NCI-H2107 treated with DMSO at 0.1 percent for 48 hours (cell line): Measurements from ENCODE around the gene APCDD1.

ENCODE experiments used
- DNase-seq: peaks from one replicate; lab custom pipeline; 2025; ENCODE audit not compliant: unreplicated experiment; lab: John Stamatoyannopoulos, UW

The APCDD1 gene

GRCh38 chr18:10431680-10432079 lies 22.8 kb upstream of the APCDD1 start:
- no peak for DNase-seq

DNA sequence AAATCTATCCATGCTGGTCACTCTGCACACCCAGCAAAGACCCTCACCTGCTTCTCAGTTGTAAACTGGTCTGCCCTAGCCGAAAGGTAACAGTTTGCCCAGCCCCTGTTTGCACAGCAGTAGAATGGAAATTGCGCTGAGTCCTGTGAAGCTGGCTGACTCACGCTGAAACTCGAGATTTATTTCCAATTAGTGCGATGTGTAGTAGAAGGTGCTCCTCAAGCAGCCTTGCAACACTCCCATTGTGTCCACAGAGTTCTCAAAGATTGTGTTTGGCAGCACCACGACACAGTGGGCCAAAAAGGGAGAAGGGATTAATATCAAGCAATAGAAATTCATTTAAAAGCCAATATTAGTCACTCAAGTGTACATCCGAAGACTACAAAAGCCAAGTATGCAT lies 21.7 kb upstream of the APCDD1 start:
- DNase-seq = no peak

DNA sequence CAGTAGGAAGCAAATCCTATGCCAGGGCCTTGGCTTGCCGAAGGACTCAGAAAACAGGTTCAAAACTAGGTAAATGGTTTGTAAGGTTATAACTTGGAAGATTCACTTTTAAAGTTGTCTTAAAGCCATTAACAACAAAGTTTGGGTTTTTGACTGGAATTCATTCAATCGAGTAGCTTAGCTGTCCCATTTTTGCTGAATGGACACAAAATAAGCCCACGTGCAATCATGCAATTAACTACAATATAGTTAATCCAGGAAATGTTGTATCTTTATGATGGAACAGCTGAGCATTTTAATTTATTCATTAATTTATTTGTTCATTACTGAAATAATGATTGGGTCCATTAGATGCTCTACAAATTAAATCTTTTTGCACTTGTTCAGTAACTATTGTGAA lies 18.3 kb upstream of the APCDD1 start:
- DNase-seq = no peak

DNA sequence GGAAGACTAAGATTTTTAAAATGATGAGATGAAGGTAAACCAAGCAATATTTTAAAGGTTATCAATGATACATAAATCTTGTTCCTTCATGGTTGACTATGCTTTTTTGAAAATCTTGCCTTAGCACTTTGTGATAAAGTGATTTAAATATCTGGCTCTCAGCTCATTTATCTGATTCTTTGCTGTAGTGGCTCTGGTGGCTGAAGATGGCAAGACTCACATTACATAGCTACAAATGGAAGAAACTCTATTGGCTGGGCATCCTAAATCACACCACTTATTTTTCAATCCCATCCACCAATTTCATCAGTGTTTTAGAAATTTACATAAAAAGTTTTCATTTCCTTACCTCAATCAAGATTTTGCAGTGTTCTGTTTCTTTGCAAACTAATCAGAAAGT lies 16.6 kb upstream of the APCDD1 start:
- DNase-seq = no peak

- no peak for DNase-seq
Measured at GRCh38 chr18:10439898-10440297, 14.5 kb upstream of the APCDD1 start.

DNA sequence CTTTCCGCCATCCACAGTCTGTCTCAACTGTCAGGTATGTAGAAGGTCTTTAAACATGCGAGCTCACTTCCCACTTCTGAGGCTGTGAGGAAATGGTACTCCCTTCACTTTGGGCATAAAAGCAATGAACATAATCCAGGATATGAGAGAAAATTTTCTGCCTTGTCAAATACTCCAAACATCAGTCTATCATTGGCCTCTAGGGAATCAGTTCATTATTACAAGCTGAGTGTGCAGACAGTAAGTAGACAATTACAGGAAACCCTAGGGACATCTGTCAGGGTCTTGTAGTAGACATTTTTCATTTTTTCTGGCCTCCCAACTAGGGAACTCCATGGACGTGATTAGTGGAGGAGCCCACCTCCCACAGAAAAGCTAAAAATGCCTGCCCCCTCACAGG lies 13.6 kb upstream of the APCDD1 start:
- DNase-seq = no peak

- no peak for DNase-seq
Measured at GRCh38 chr18:10441472-10441871, 13.0 kb upstream of the APCDD1 start.

GRCh38 chr18:10442551-10442971 lies 11.9 kb upstream of the APCDD1 start:
- no peak for DNase-seq

GRCh38 chr18:10443001-10443400 lies 11.4 kb upstream of the APCDD1 start:
- DNase-seq = no peak

DNA sequence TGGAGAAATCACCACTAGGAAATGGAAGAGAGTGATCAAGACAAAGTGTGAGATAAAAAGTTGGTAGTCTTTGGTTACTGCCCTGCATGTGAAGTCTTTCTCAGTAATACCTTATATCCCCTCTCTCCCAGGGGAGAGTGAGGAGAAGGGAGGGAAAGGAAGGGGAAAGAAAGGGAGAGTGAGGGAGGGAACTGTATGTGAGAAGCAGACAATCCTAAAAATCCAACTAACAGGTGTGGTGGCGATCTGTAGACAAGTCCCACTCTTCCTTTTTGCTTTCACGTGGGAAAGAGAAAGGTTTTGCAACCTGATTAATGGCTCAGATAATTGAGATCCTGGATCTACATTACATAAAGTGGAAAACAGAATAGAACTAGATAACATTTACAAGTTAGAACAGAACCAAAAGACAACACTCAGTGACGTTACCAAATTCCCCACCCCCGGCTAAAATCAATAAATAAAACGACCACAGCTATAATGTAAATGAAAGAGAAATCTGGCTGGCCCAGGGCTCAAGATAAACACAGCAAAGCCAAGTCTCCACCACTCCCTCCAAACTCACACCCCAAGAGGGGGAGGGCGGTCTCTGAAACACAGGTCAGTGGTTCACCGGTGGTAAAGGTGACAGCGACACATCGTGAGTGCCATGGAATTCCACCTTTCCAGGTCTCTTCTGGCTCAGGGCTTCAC lies 10.0 kb upstream of the APCDD1 start:
- DNase-seq = no peak

DNA sequence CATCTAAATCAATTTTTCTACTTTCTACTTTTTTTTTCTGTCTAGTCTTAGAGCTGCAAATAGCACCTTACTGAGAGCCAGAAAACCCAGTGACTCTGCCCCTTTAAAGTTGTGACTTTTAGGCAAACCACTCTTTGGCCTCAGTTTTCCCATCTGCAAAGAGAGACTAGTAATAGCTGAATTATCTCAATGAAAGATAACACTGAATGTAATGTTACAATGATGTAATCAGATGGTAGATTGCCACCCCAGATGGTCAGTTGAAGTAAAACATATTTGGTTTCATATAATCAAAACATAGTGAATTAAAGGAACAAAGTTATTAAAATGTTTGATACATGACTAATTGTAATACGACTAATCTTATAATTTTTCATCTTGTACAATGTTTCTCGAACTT lies 5.0 kb upstream of the APCDD1 start:
- DNase-seq = no peak

- DNase-seq = no peak
Measured at GRCh38 chr18:10450986-10451385, 3.4 kb upstream of the APCDD1 start.

DNA sequence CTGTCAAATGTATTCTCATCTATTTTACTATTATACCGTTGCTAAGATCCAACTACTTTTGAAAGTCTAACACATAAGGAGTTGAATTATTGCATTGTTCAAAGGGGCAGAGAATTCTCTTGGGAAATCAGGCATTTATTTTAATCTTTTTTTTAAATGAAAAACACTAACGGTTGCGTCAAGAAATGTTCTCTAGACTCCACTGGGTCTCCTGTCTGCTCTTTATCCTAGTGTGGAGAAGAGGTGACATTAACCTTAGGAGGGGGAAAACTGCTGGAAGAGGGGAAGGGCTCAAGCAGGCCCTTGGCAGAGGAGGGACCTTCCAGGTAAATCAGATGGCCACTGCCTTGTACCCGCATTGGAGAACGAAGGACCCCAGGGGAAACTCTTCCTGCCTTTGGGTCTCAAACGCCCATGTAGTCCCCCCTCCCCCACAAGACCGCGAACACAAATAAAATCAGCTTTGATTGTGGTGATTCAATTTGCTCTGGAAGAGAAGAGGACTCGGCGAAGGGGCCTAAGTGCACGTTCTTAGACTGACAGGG lies 1.1 kb upstream of the APCDD1 start:
- DNase-seq = no peak

GRCh38 chr18:10454681-10455557 lies 484 bp downstream of the APCDD1 start:
- DNase-seq = no peak

DNA sequence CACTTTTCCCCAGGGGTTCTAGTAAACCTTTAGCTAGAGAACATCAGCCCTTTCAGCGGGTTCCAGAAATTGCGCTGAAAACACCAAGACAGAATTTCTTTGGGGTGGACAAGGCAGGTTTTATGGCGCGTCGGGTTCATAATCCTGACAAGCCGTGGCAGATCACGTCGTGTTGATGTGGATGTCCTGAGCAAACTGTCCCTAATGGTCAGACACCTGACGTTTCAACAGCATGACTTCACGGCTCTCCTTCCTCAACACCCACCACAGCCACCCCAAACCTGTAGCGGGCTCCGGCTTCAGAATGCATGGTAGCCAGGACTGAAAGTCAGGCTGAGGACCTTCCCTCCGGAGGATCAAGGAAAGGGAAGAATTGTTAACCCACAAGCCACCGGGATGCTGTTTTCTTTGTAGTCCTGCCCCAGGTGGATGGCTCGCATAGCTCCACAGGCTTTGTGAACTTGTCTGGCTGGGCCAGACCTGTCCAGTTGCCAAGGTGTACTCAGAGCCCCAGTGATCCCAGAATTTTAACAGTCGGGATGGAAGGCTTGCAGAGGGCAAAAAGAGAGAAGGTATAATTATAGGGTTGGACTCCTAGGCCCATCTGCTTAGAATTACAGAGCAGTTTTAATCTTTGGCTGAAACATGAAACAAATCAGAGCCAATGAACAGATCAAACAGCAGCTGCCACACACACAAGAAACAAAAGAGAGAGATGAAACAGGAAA lies 1.5 kb downstream of the APCDD1 start:
- DNase-seq = no peak

DNA sequence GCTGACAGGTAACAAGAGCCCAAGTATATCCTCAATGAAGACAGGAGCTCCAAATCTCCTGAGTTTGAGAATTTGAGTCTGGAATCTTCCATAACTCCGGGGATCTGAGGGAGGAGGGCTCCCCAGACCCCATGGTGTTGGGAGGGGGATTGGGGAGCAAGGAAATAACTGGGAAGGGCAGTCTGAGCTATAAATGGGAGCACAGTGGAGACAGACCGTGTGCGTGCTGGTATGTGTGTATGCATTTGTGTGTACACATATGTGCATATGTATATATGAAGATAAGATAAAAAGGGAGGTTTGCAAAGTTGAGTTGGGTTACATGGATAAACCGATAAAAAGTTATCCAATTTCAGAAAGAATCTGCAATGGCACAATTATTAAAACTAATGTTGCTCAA lies 2.3 kb downstream of the APCDD1 start:
- DNase-seq = no peak

DNA sequence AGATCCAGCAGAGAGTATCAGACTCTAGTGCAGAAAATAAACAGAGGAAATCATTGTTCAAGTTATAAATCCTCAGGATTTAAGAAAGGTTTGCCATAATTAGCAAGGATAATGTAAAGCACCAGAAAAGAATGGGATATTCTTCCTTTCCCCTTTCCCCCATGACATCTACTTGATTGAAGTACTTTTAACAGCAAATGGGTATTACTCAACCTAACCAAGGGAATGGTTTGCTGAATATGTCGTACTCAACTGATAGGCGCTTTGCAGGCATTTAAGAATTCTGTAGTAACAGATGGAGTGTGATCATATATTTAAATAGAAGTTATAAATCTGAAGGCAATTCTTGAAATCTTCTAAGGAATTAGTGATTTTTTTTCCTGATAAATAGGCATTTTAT lies 2.7 kb downstream of the APCDD1 start:
- DNase-seq = no peak

DNA sequence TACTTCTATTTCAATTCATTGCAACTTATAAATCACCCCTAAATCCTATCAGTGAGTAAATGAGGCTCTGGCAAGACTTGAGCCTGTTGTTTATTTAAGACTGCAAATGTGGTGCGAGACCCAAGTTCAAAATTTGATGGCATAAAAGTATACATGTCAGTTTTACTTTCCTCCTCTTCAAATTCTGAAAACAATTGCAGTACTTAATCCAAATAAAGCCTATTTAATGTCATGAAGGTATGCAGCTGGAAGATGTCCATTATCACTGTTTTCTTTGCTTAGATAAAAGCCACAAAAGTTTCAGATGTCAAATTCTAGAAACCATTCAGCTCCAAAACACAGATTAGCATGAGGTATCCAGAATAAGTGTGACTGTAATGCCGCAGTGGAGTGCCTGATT lies 3.3 kb downstream of the APCDD1 start:
- DNase-seq = no peak

GRCh38 chr18:10458691-10459090 lies 4.3 kb downstream of the APCDD1 start:
- no peak for DNase-seq

DNA sequence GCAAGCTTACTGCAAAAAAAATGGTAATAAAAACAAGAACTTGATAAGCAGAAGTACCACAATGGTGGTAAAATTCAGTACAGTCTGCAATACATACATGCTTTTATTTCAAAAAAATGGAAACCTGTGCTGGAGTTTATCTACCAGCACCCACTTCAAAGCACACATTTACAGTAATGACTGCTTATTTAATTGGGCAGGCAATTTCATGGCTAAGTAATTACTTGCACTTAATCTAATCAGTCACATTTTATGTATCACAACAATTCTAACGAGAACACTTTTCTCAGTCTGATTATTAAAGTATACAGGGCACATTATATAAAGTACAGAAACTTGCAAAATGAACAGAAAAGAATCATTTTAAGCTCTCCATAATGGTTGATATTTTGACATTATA lies 5.2 kb downstream of the APCDD1 start:
- DNase-seq = no peak

- no peak for DNase-seq
Measured at GRCh38 chr18:10460414-10461018, 6.1 kb downstream of the APCDD1 start.
